A673 (cell line): ENCODE results near the gene GFRA3. TPM values are rescaled to one million over a fixed set of nuclear protein-coding genes. Genes with fewer than 3 reads are reported as not detected.
A peak's percentile ranks its signal among the peaks of the same experiment; 100 is the strongest.

Source experiments
- BruUV-seq: library from RNA; stranded (reverse); fragments of 400-500 nt; replicated peaks from 2 replicates; lab custom pipeline; 2021; lab: Mats Ljungman, UMichigan
- CTCF ChIA-PET: fragments of 300-600 bp; sonication (Branson Sonifier 250); formaldehyde crosslinking; loops from one replicate; lab custom pipeline; 2022; ENCODE audit warnings: antibody characterized with exemption; lab: Charles Lee
- POLR2A ChIA-PET: fragments of 300-600 bp; sonication (Branson Sonifier 250); formaldehyde crosslinking; loops from one replicate; lab custom pipeline; 2022; ENCODE audit warnings: antibody characterized with exemption; ENCODE audit not compliant: low non-redundant PET; lab: Charles Lee
- DNase-seq: peaks from one replicate; pipeline ENCODE4 v3.0.0-alpha.2; 2015; ENCODE audit warnings: low spot score
- H3K27ac ChIP-seq: fragments of 200-600 bp; sonication (generic); 2 replicates; pipeline ENCODE4 v1.5.1; 2016; ENCODE audit warnings: mixed run types, low read depth, mild to moderate bottlenecking, mixed read lengths, antibody characterized with exemption, low read length; ENCODE audit not compliant: poor library complexity, severe bottlenecking
- H3K27me3 ChIP-seq: fragments of 200-600 bp; sonication (generic); replicated peaks from 2 replicates; pipeline ENCODE4 v1.6.1; 2017; ENCODE audit warnings: mixed run types, low read depth, mild to moderate bottlenecking, mixed read lengths, antibody characterized with exemption, low read length; ENCODE audit not compliant: insufficient read depth, poor library complexity
- H3K36me3 ChIP-seq: fragments of 200-600 bp; sonication (generic); 2 replicates; pipeline ENCODE4 v1.6.1; 2016; ENCODE audit warnings: mixed run types, mild to moderate bottlenecking, mixed read lengths, antibody characterized with exemption, low read length; ENCODE audit not compliant: insufficient read depth, poor library complexity, severe bottlenecking
- H3K4me1 ChIP-seq: fragments of 200-600 bp; sonication (generic); 2 replicates; pipeline ENCODE4 v1.6.1; 2017; ENCODE audit warnings: mixed run types, mild to moderate bottlenecking, mixed read lengths, antibody characterized with exemption, low read length; ENCODE audit not compliant: insufficient read depth, poor library complexity, severe bottlenecking
- H3K4me3 ChIP-seq: fragments of 200-600 bp; sonication (generic); 2 replicates; pipeline ENCODE4 v1.5.1; 2016; ENCODE audit warnings: low read depth, mixed run types, mild to moderate bottlenecking, mixed read lengths, low read length; ENCODE audit not compliant: poor library complexity, severe bottlenecking
- H3K9me3 ChIP-seq: fragments of 200-600 bp; sonication (generic); 2 replicates; pipeline ENCODE4 v1.6.1; 2016; ENCODE audit warnings: mixed run types, low read depth, mild to moderate bottlenecking, mixed read lengths, antibody characterized with exemption, low read length; ENCODE audit not compliant: poor library complexity, severe bottlenecking
- EZH2 ChIP-seq: fragments of 200-600 bp; sonication (generic); IDR thresholded peaks from 2 replicates; pipeline ENCODE4 v1.6.1; 2017; ENCODE audit warnings: borderline replicate concordance, low read depth, mild to moderate bottlenecking, mixed read lengths, antibody characterized with exemption, low read length; ENCODE audit not compliant: poor library complexity, severe bottlenecking
- intact Hi-C: fragments of 100-400 bp; cut with micrococcal nuclease; formaldehyde crosslinking; loops from one replicate; pipeline ENCODE4 v1.10.0; 2022; ENCODE audit not compliant: unreplicated experiment
- total RNA-seq: library from RNA; stranded (reverse); gene quantifications from 2 replicates; pipeline ENCODE4 v1.2.3, GENCODE V29; 2021
- TF ChIP-seq, protein P1 (sequence below): fragments of 300-800, 200-600 bp; sonication (generic); conservative IDR thresholded peaks from 2 replicates; pipeline ENCODE4 v1.5.1; 2017; ENCODE audit warnings: low read depth, mild to moderate bottlenecking, antibody characterized with exemption, low read length, moderate library complexity, mixed read lengths

Gene GFRA3
- total RNA-seq, 1 experiment from 2014 or later, result 0.75 TPM

DNA sequence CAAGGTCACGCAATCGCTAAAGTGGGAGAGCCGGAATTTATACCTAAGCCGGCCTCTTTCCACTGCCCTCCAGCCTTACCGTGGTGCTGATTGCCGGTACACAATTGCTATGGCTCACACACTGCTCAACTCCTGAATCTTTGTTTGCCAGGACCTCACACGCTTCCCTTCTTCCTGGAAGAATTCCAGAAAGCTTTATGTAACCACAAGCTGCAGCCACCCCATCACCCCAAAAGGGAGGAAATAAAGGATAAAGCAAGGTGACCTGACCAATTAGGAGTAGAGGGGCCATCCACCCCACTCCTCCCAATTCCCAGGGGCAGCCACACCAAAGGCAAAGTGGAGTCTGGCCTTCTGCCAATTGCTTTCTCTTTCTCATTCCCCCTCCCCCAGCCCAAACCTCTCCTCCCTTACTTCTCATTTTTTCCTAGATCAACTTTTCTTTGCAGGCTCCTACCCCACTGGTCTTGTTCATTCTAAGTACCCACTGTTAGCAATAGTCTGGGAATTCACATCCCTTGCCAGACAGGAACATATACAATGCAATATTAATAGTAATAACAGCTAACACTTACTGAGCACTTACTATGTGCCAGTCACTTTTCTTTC is 43.3 kb downstream of the GFRA3 start:
- BruUV-seq, result no TSS peak
- no peaks in the 10 kb centered on the region for H3K27me3 ChIP-seq
- no peaks in the 10 kb centered on the region for H3K36me3 ChIP-seq
- intact Hi-C loops, result no loop called here
- peak; percentile 33 for DNase-seq
- ChIA-PET POLR2A (no interaction called here), CTCF (no interaction called here)
- H3K4me1 ChIP-seq, result no peaks in the 10 kb centered on the region
- H3K27ac ChIP-seq, result no peak overlapping the region
- TF ChIP-seq, protein P1, sequence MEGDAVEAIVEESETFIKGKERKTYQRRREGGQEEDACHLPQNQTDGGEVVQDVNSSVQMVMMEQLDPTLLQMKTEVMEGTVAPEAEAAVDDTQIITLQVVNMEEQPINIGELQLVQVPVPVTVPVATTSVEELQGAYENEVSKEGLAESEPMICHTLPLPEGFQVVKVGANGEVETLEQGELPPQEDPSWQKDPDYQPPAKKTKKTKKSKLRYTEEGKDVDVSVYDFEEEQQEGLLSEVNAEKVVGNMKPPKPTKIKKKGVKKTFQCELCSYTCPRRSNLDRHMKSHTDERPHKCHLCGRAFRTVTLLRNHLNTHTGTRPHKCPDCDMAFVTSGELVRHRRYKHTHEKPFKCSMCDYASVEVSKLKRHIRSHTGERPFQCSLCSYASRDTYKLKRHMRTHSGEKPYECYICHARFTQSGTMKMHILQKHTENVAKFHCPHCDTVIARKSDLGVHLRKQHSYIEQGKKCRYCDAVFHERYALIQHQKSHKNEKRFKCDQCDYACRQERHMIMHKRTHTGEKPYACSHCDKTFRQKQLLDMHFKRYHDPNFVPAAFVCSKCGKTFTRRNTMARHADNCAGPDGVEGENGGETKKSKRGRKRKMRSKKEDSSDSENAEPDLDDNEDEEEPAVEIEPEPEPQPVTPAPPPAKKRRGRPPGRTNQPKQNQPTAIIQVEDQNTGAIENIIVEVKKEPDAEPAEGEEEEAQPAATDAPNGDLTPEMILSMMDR, result no peak
- no peak for TF ChIP-seq EZH2
- no peak overlapping the region for H3K4me3 ChIP-seq
- H3K9me3 ChIP-seq, result no peaks in the 10 kb centered on the region

DNA sequence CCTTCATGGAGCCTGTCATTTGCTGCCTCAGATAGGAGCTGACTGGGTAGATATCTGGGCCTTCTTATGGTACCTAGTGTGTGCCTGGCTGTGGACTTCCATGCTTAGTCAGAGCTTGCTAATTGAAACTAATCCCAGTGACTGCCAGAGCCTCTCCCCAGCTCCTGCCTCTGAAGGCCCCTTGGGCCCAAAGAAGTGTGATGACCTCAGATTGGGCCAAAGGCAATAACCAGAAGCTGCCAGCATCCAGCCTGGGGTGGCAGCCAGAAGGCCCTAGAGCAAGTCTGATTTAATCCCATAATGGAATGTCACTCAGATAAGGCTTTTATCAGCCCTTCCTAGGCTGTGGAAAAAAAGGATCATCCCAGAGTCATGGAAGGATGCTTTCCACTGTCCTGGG is 44.2 kb downstream of the GFRA3 start:
- intact Hi-C loops, result no loop called here
- POLR2A ChIA-PET, result no interaction called here
- Histone ChIP-seq H3K36me3 (no peaks in the 10 kb centered on the region), H3K4me3 (no peak overlapping the region), H3K4me1 (no peaks in the 10 kb centered on the region), H3K27ac (no peak overlapping the region), H3K9me3 (no peaks in the 10 kb centered on the region), H3K27me3 (no peaks in the 10 kb centered on the region)
- CTCF ChIA-PET, result no interaction called here
- TF ChIP-seq, protein P1, result no peak
- no peak for TF ChIP-seq EZH2
- DNase-seq, result no peak
- BruUV-seq, result no TSS peak

DNA sequence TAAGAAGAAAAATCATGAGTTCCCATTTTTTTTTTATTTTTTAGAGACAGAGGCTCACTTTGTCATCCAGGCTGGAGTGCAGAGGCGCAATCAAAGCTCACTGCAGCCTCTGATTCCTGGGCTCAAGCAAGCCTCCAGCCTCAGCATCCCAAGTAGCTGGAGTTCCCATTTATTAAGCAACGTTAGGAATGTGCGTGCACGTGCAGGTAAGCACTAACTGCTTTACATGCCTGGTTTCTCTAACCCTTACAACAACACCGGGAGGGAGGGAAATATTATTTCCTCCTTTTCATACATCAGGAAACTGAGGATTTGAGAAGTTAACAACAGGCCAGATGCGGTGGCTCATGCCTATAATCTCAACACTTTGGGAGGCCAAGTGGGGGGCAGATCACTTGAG is 45.0 kb downstream of the GFRA3 start:
- Histone ChIP-seq H3K4me1 (no peaks in the 10 kb centered on the region), H3K27me3 (no peaks in the 10 kb centered on the region), H3K27ac (no peak overlapping the region), H3K4me3 (no peak overlapping the region), H3K36me3 (no peaks in the 10 kb centered on the region), H3K9me3 (no peaks in the 10 kb centered on the region)
- DNase-seq, result no peak
- BruUV-seq, result no TSS peak
- POLR2A ChIA-PET, result no interaction called here
- intact Hi-C loops, result no loop called here
- CTCF ChIA-PET, result no interaction called here
- TF ChIP-seq EZH2, result no peak
- TF ChIP-seq, protein P1, result no peak
